DMS53 treated with DMSO at 0.1 percent for 48 hours (cell line): ENCODE measurements around the gene USP30.
A peak's percentile ranks its signal among the peaks of the same experiment; 100 is the strongest.

Experiments used
- DNase-seq: peaks from one replicate; lab custom pipeline; 2025; ENCODE audit not compliant: unreplicated experiment; lab: John Stamatoyannopoulos, UW

USP30 gene

DNA sequence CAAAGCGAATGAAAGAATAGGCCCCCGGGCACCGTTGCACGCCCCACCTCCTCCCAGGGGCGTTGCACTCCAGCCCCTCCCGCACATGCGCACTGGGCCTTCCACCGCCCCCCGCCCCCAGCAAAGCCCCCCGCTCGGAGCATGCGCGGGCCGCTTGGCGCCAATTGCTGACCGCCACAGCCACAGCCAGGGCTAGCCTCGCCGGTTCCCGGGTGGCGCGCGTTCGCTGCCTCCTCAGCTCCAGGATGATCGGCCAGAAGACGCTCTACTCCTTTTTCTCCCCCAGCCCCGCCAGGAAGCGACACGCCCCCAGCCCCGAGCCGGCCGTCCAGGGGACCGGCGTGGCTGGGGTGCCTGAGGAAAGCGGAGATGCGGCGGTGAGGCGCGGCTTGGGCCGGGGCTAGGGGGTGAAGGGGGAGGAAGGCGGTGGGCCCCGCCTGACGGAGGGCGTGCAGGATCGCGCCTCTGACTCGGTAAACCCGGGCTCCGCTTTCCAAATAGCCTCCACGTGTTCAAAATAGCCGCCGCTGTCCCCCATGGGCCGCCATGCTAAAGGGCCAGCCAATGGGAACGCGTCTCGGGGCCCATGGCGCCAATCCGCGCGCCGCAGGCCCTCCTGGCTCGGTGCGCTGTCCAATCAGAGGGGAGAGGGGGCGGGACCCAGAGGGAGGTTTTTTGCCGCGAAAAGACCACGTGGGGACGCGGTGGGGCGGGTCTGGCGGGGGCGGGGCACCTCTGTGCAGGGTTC lies 45.2 kb downstream of the USP30 start, which contains the start of gene UNG:
TSS of gene UNG (plus strand) at position 163 of the 748 bp plus-strand sequence. CDS start at position 246, 83 bp downstream.
- peak; percentile 95 for DNase-seq

DNA sequence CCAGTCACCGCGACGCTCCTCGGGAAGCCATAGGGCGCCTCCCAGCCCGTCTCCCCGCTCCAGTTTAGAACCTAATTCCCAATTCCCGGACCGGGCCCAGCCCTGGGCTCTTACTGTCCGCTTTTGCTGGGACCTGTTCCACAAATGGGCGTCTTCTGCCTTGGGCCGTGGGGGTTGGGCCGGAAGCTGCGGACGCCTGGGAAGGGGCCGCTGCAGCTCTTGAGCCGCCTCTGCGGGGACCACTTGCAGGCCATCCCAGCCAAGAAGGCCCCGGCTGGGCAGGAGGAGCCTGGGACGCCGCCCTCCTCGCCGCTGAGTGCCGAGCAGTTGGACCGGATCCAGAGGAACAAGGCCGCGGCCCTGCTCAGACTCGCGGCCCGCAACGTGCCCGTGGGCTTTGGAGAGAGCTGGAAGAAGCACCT lies 45.8 kb downstream of the USP30 start:
- DNase-seq: no peak

DNA sequence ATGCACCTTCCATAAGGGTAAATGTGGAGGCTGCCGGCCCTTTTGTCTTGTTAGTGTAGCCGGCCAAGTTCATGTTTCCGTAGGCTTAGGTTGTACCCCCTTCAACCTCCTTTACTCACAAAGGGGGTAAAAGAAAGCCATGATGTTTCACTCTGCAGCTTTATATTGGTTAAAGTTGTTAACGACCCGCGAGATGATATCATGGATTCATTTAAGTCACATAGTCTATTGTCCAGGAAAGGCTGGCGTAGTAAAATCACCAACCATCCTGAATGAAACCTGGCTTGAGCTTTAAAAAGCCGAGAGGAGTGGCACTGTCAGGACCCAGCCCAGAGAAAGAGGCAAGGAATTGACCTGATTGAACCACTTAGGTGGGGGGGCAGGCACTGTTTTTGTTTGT lies 46.3 kb downstream of the USP30 start:
- DNase-seq: no peak

DNA sequence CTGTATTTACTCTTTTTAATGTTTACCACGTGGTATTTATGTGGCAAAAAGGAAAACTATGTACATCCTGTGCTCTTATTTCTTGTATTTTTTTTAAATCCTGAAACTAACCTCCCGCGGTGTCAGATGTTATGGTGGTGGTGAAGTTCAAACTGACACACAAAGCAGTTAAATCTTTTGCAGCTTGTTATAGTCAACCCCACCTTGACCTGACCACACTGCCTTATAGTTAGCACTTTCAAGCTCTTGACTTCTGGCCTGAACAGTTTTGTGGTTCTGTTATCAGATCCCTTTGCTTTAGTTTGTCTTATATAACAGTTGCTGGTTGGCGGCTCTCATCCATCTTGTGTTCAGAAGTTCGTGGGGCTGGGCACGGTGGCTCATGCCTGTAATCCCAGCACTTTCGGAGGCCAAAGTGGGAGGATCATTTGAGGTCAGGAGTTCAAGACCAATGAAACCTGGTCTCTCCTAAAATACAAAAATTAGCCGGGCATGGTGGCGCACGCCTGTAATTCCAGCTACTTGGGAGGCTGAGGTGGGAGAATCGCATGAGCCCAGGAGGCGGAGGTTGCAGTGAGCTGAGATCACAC lies 47.1 kb downstream of the USP30 start:
- DNase-seq: no peak

DNA sequence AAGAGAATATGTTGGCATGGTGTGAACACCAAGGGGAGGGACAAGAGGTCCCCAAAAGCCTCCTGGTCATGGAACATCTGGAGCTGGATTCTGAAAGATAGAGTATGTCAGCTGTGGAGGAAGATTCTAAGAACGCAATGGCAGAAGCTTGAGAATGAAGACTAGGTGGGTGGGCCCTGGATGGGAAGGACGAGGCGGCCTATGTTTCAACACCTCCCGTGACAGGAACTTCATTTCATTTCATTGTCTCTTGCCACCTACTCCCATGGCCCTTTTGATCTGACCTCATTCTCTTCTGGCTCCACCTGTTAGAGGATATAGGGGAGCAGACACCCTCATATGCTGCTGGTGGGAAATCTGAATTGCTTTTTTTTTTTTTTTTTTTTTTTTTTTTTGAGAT lies 48.4 kb downstream of the USP30 start:
- DNase-seq: no peak

DNA sequence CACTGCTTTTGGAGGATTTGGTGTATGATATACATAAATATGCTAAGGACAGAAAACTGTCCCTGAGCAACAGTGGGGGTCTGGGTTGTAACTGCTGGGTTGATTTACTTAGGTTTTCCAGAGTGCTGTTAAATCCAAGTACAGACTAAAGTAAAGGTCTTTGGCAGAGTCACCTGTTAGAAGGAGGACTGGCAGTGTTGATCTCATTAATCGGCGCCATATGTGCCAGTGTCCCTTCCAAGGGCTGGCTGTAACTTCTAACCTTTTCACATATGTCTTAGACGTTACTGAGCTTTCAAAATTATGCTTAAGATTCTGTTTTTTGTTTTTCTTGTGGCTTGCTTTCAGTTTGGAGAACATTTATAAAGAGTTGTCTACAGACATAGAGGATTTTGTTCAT lies 50.1 kb downstream of the USP30 start:
- DNase-seq: no peak

DNA sequence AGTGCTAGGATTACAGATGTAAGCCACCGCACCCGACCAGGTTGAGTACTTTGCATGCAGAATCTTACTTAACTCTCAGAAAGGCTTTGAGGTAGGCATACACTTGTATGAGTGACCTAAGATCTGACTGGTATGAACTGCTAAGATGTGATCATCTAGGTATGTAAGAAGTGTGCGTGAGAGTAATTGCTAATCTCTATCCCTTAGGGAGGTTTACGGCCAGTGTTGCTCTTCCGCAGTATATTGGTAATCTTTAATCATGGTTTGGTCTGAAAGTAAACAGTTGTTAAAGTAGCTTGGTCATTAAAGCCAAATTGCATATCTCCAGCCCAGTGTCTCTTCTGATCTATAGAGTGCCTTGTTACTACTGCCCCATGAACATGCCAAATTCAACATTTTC lies 52.8 kb downstream of the USP30 start:
- no peak for DNase-seq

DNA sequence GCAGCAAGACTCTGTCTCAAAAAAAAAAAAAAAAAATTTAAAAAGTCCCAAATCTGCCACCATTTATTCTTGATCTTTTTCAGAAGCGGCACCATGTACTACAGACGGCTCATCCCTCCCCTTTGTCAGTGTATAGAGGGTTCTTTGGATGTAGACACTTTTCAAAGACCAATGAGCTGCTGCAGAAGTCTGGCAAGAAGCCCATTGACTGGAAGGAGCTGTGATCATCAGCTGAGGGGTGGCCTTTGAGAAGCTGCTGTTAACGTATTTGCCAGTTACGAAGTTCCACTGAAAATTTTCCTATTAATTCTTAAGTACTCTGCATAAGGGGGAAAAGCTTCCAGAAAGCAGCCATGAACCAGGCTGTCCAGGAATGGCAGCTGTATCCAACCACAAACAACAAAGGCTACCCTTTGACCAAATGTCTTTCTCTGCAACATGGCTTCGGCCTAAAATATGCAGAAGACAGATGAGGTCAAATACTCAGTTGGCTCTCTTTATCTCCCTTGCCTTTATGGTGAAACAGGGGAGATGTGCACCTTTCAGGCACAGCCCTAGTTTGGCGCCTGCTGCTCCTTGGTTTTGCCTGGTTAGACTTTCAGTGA lies 57.5 kb downstream of the USP30 start:
- no peak for DNase-seq

DNA sequence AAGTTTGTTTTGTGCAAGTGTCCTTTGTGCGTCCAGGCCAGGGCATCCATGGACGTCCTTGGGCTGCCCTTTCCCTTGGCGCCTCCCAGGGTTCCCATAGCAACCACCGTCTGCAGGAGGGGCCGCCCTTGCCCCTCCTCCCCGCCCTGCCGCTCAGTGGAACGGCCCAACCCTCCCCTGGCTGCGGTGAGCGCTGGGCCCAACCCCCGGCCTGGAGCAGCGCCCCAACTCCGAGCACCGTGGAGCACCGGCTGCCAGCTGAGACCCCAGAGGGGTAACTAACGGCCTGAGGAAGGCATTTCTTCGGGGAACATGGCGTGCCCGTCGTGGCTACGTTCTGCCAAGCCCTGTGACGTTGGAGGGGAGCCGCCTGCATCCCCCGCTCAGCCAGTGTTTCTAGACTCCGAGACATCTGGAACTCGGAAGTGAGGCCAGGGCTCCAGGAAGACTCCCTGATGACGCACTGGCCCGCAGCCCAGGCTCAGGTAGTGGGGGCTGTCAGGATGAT lies 58.7 kb downstream of the USP30 start:
- no peak for DNase-seq

DNA sequence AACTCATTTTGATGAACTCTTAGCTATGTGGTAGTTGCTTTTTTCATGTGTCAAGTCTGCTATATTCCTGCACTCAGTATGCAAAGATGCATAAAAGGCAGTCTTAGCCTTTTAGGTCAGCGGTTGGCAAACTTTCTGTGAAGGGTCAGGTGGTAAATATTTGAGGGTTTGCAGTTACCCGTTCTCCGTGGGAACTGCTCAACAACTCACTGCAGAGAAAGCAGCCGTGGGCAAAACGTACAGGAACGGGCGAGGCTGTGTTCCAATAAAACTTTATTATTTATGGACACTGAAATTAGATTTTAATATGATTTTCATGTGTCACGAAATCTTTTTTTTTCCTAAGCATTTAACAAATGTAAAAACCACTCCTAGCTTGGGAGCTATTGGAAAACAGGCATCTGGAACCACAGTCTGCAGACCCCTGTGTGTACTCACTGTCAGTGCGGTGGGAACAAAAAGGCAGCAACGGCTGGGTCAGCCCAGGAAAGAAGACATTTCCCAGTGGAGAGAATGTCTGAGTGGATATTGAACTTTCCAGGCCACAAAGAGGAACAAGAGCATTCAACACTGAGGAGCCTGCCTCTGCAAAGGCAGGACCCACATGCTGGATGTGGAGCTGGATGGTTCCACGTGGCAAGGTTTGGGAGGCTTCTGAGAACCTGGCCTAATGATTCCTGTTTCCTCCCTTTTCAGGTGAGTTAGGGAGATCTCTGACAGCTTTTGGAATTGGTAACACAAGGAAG lies 60.5 kb downstream of the USP30 start:
- no peak for DNase-seq

DNA sequence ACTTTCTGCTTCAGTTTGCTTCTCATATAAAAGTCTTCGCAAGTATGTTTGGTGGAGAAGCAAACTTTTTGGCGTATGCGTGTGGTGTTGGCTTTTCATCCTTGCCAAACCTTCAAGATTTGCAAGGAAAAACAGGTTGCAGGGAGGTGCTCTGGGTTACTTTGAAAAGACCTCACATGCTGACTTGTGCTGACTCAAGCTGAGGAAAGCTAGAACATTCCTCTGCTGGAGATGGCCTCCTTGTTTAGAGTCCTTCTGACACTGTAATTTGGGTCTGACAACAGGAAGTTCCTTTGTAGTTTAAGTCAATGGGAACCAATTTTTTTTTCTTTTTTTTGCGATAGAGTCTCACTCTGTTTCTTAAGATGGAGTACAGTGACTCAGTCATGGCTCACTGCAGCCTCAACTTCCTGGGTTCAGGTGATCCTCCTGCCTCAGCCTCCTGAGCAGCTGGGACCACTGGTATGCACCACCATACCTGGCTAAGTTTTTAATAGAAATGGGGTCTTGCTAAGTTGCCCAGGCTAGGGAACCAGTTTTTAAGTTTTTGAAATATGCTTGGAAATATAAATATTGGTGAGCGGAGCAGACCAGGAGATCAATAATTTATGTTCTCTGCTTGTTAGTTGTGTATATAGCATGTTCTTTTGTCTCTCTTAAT lies 61.4 kb downstream of the USP30 start:
- no peak for DNase-seq

DNA sequence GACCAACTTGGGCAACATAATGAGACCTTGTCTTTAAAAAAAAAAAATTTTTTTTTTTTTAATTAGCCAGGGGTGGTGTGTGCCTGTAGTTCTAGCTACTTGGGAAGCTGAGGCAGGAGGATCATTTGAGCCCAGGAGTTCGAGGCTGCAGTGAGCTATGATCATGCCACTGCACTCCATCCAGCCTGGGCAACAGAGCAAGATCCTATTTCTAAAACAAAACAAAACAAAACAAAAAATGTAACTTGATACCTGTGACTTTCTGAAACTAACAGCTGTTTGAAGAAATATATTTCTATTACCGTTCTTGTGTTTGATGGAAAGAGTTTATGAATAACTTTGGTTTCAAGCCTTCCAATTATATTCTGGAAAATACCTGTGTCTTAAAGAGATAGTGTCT lies 62.3 kb downstream of the USP30 start:
- no peak for DNase-seq

DNA sequence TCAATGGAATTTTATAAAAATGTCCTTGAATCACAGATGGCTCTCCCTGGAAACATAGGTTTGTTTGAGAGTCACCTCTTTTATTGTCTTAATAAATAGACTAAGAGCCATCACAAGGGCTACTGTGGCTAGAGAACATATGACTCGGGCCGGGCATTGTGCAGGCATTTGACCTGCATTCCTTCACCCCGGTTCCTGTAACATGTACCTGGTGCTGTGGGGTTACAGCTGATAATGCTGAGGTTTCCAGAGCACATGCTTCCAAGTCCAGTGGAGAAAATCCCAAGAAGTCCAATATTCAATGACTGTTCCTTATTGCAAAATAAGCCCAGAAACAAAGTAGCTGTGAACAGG lies 63.0 kb downstream of the USP30 start:
- DNase-seq: no peak

DNA sequence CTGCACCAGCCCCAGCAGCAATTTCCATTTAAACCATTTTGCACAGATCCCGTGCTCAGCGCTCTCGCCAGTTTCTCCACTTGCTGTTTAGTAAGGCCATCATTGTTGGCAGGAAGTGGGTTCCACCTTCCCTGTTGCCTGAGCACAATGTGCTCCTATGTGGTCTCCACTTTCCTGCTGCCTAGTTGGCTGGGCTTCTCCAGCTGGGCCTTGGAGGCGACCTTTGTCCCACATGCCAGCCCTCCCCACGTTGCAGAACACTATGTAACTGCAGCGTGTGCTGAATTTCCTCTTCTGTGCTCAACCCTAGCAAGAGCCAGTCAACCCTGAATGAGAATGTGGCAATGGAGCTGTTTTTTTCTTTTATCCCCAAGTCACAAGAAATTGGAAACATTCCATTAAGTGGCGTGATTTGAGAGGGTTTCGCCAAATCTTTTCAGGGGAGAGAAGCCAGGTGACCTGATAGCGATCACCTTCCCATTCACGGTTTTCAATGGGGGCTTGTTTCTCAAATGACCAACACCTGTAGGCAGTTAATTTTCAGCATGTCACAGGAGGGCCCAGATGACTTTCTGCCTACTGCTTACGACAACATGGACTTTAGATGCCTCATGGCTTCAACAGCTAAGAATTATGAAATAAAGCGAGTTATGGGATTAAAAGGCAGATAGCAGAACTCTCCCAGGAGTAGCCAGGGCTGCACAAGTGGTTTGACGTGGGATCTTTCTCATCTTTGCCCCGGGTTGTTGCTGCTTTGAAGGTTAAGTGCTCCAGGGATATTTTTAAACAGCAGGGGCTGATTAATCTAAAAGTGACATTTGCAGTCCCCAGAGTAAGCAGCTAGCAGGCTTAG lies 63.6 kb downstream of the USP30 start, which contains the start of gene ACACB:
TSS of gene ACACB (plus strand) at position 830 of the 853 bp plus-strand sequence. CDS start 22,819 bp downstream, outside the sequence.
- no peak for DNase-seq

DNA sequence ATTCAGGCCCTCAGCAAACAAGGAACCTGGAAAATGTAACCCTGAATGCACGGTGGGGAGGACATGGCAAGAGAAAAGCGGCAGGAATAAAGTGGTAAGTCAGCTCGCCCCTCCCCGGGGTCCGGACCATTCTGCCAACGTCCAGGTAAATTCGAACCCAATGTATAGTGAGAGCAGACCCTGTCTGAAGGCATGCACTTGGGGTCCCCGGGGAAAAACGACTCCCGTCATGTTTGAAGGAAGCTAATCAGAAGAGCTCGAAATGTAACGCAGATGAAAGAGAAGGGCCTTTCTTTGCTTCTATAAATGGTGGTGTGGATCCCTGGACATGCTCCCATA lies 64.2 kb downstream of the USP30 start:
- no peak for DNase-seq

DNA sequence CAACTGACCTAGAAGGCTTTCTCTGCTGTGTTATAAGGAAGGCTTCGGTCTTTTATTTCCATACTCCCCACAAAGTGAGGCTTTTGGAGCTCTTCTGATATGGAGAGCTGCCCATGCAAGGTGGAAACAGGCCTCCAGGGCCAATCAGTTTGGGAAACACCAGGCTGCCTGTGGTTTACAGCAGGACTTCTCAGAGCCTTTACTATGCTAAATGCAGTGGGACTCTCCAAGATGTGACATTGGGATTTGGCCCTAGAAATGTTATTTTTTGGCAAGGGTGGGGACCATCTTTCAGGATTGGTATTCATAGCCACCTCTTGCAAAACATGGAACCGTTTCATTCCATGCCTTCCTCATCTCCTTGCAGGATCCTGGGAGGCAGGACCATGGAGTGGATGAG lies 67.7 kb downstream of the USP30 start:
- no peak for DNase-seq

DNA sequence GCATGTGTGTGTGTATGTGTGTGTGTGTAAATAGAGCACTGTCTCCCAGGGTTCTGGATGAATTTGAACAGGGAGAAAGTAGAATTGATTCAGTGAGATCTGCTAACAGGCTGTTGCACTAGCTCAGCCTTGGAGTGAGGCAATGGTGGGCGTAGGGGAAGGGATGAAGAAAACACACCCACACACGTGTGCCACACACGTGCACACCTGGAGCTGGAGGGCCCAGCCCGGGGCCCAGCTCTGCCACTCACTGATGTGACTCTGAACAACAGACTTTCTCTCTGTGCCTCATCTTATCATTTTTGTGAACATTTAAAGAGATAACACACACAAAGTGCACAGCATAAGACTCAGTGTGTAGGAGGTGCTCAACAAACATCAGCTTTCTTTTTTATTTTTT lies 68.2 kb downstream of the USP30 start:
- no peak for DNase-seq

DNA sequence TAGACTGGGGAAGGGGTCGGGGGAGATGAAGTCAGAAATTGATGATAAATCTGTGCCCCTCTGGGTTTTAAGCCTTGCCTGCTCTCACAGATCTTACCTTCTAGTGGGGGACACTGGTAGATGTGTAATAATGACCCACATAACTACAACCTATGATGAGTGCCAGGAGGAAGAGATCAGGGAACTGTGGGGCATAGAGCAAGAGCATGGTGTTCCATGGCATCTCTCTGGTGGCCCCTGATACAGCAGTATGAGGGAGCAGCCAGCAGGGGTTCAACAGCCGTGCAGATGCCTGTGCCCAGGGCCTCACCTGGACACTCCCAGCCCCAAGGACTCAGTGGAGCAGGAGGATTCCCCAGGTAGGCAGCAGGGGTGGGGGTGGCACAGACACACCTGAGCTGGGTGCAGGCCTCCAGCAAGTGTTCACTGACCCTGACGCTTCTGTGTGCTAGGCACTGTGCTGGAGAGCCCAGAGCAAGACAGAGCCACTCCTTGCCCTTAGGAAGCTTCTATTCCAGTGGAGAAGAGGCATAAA lies 69.0 kb downstream of the USP30 start:
- no peak for DNase-seq

DNA sequence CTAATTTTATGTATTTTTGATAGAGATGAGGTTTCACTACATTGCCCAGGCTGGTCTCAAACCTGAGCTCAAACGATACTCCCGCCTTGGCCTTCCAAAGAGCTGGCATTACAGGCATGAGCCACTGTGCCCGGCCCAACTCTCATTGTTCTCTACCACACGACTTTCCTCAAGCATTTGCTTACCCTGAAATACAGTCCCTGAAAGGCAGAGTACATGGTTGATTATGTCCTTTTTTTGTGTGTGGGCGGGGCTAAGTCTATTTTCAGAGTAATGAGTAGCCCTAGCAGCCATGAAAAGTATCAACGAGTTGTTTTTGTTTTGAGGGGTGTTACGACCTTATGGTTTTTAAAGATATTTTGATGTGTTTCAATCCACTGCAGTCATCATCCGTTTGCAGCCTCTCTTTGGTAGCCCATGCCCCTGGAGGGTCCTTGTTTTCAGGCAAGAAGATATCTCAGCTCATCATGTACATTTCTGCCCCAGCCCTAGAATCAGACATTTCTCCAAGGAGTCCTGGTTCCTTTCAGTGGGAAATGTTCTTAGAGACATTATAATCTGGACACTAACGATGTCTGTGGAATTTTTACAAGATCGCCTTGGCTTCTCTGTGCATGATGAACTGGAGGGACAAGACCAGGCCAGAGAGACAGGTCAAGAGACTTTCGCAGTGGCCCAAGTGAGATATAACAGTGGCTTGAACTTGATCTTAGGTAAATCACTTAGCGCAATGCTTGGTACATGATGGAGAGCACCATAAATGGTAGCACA lies 72.7 kb downstream of the USP30 start:
- no peak for DNase-seq
